Stimulated activated naive CD4-positive, alpha-beta T cell treated with Interleukin-2 at 50 U/mL for 16 hours (primary cell): ENCODE results near the gene RAD51B.
"Not testable (repeated sequence)": the region's sequence is repeated elsewhere in the genome, so short reads cannot be mapped to it uniquely, and the experiment has no call there.

Source experiments
- DNase-seq: peaks from one replicate; lab custom pipeline; 2025; lab: John Stamatoyannopoulos, UW

The RAD51B gene

GRCh38 chr14:68756734-68757133 lies 937.2 kb downstream of the RAD51B start:
- DNase-seq = no peak

- no peak for DNase-seq
Observed at GRCh38 chr14:68757618-68758081, 938.1 kb downstream of the RAD51B start.

- no peak for DNase-seq
Observed at GRCh38 chr14:68758301-68758700, 938.7 kb downstream of the RAD51B start.

GRCh38 chr14:68759017-68759560 lies 939.5 kb downstream of the RAD51B start:
- DNase-seq = no peak

- DNase-seq = no peak
Observed at GRCh38 chr14:68759937-68760336, 940.4 kb downstream of the RAD51B start.

- no peak for DNase-seq
Observed at GRCh38 chr14:68760761-68761160, 941.2 kb downstream of the RAD51B start.

- DNase-seq = no peak
Observed at GRCh38 chr14:68761391-68761790, 941.8 kb downstream of the RAD51B start.

GRCh38 chr14:68762953-68763764 lies 943.6 kb downstream of the RAD51B start:
- no peak for DNase-seq

GRCh38 chr14:68763843-68764242 lies 944.3 kb downstream of the RAD51B start:
- not testable (repeated sequence) for DNase-seq

- no peak for DNase-seq
Observed at GRCh38 chr14:68766299-68767247, 947.0 kb downstream of the RAD51B start.

GRCh38 chr14:68767248-68767645 lies 947.7 kb downstream of the RAD51B start:
- DNase-seq = no peak

GRCh38 chr14:68768316-68768715 lies 948.7 kb downstream of the RAD51B start:
- no peak for DNase-seq

- no peak for DNase-seq
Observed at GRCh38 chr14:68770051-68770450, 950.5 kb downstream of the RAD51B start.

- DNase-seq = no peak
Observed at GRCh38 chr14:68770553-68771286, 951.1 kb downstream of the RAD51B start.

- DNase-seq = no peak
Observed at GRCh38 chr14:68771631-68772030, 952.1 kb downstream of the RAD51B start.

GRCh38 chr14:68772761-68773381 lies 953.3 kb downstream of the RAD51B start:
- DNase-seq = no peak

GRCh38 chr14:68774771-68775613 lies 955.4 kb downstream of the RAD51B start:
- DNase-seq = no peak

- DNase-seq = no peak
Observed at GRCh38 chr14:68775614-68776126, 956.1 kb downstream of the RAD51B start.

- no peak for DNase-seq
Observed at GRCh38 chr14:68777644-68778043, 958.1 kb downstream of the RAD51B start.
